ENCODE results near the gene SORCS2. TPM values are rescaled to one million over a fixed set of nuclear protein-coding genes. Genes with fewer than 3 reads are reported as not detected.

SORCS2 gene
- total RNA-seq, 6 experiments from 2014 or later: 0.18 to 6.2 (median 3.1) TPM

GRCh38 chr4:7279902-7280301 is 87.6 kb downstream of the SORCS2 start:
- Histone ChIP-seq H3K36me3 (no peaks in the 10 kb centered on the region), H3K4me3 (no peak overlapping the region), H3K4me1 (no peaks in the 10 kb centered on the region), H3K27me3 (no peaks in the 10 kb centered on the region), H3K9me3 (no peaks in the 10 kb centered on the region), H3K27ac (no peak overlapping the region)
- TF ChIP-seq POLR2A (IDR thresholded peaks at IDR 0.05): no peak
- TF ChIP-seq CTCF (IDR thresholded peaks at IDR 0.05): no peak
- no peak for ATAC-seq
- WGBS (ENCODE audit: insufficient coverage, low coverage, low lambda C conversion rate, missing lambda C conversion rate): 62% methylated on average over 6 of the region's 6 CpGs
- intact Hi-C loops (cut with DNase I): no loop called here
- DNase-seq: no peak

DNA sequence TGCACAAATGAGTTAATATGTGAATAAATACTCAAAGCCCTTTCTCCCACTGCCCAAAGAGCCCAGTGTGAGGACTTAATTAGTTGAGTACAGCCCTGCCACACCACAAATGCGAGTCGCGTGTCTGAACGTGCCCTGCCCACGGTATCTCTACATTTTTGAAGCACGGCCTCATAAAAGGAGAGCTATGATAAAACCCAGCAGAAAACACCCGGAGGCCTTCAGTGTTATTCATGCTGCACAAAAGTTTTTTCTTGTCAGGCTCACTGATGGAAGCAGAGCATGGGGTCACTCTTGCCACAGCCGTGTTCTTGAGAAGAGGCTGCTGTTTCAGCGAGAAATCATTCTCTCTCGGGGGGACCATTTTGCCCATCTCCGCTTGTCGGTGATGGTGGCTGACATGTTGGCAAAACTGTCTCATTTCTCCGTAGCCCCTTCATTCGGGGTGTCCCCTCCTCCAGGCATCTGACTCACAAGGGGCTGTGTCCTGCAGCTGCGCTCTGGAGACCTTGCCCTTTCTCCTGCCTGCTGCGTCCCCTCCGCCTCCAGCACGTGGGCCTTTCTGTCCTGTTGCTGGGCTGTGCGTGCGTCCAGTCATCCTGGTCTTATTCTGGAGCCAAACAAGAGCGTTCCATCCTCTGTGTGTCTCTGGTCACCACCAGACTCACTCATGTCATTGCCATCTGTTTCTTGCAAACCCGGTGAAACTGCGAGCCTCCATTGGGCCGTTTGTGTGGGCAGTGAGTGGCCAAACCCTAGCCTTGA is 88.8 kb downstream of the SORCS2 start:
- no peak overlapping the region for H3K4me3 ChIP-seq
- intact Hi-C loops (cut with DNase I): no loop called here
- H3K27ac ChIP-seq: no peak overlapping the region
- no peaks in the 10 kb centered on the region for H3K36me3 ChIP-seq
- ATAC-seq (no peak), DNase-seq (no peak)
- no peaks in the 10 kb centered on the region for H3K4me1 ChIP-seq
- WGBS (ENCODE audit: insufficient coverage, low coverage, low lambda C conversion rate, missing lambda C conversion rate): 72% methylated on average over 13 of the region's 24 CpGs
- no peaks in the 10 kb centered on the region for H3K27me3 ChIP-seq
- no peaks in the 10 kb centered on the region for H3K9me3 ChIP-seq
- TF ChIP-seq CTCF (IDR thresholded peaks at IDR 0.05) (no peak), POLR2A (IDR thresholded peaks at IDR 0.05) (no peak)

- Histone ChIP-seq H3K27ac (no peak overlapping the region), H3K27me3 (no peaks in the 10 kb centered on the region), H3K36me3 (no peaks in the 10 kb centered on the region), H3K4me3 (no peak overlapping the region), H3K4me1 (no peaks in the 10 kb centered on the region), H3K9me3 (no peaks in the 10 kb centered on the region)
- WGBS (ENCODE audit: insufficient coverage, low coverage, low lambda C conversion rate, missing lambda C conversion rate): 51% methylated on average over 14 of the region's 20 CpGs
- ATAC-seq (no peak), DNase-seq (no peak)
- intact Hi-C loops (cut with DNase I): no loop called here
- TF ChIP-seq CTCF (IDR thresholded peaks at IDR 0.05): no peak
- no peak for TF ChIP-seq POLR2A (IDR thresholded peaks at IDR 0.05)
These were observed 89.6 kb downstream of the SORCS2 start for GRCh38 chr4:7281691-7282665.

DNA sequence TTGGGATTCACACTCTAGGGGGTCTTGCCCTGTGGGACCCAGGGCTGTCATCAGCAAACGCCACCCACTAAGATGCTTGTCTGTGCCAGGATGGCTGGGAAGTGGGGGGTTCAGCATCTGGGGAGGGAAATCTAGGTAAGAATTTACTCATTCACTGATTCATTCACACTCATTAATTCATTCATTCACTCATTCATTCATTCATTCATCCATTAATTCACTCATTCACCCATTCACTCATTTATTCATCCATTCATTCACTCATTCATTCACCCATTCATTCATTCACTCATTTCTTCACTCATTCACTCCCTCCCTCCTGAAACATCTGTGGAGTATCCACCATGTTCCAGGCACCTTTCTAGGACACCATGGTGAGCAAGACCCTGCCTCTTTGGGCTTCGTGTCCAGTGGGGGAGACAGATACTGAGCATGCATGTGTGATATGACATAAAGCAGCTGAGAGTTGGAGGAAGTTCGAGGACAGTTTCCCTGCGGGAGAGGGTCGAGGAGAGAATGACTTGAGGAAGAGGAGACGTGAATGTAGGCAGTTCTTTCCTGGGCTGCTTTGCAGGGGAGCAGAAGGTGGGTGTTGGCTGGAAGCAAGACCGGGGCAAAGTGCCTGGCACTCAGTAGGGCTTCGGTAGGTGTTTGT is 90.6 kb downstream of the SORCS2 start:
- intact Hi-C loops (cut with DNase I): no loop called here
- 63% methylated on average over 7 of the region's 8 CpGs for WGBS (ENCODE audit: insufficient coverage, low coverage, low lambda C conversion rate, missing lambda C conversion rate)
- DNase-seq (no peak), ATAC-seq (no peak)
- no peaks in the 10 kb centered on the region for H3K9me3 ChIP-seq
- no peaks in the 10 kb centered on the region for H3K36me3 ChIP-seq
- H3K27ac ChIP-seq: no peak overlapping the region
- TF ChIP-seq POLR2A (IDR thresholded peaks at IDR 0.05) (no peak), CTCF (IDR thresholded peaks at IDR 0.05) (no peak)
- no peaks in the 10 kb centered on the region for H3K27me3 ChIP-seq
- H3K4me1 ChIP-seq: no peaks in the 10 kb centered on the region
- no peak overlapping the region for H3K4me3 ChIP-seq

Data from right lobe of liver (tissue), 6 donors.